Ammon's horn (tissue), 1 donor: Measurements from ENCODE around the gene ABCG2.
"Not testable (repeated sequence)": the region's sequence is repeated elsewhere in the genome, so short reads cannot be mapped to it uniquely, and the experiment has no call there.

Source experiments
- DNase-seq: peaks from one replicate; pipeline ENCODE4 v3.0.0-alpha.2; 2016; ENCODE audit warnings: low spot score

The ABCG2 gene

DNA sequence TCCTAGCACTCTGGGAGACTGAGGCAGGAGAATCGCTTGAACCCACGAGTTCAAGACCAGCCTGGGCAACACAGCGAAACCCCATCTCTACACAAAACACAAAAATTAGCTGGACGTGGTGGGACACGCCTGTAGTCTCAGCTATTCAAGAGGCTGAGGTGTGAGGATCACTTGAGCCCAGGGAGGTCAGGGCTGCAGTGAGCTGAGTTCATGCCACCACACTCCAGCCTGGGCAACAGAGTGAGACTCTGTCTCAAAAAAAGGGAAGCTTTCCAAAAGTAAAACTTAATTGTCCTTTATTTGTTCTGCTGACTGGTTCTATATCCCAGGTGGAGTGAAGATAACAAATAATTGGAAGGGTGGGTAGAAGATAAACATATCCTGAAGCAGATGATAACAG is 45.6 kb downstream of the ABCG2 start:
- DNase-seq: no peak

GRCh38 chr4:88110826-88111225 is 47.6 kb downstream of the ABCG2 start:
- no peak for DNase-seq

DNA sequence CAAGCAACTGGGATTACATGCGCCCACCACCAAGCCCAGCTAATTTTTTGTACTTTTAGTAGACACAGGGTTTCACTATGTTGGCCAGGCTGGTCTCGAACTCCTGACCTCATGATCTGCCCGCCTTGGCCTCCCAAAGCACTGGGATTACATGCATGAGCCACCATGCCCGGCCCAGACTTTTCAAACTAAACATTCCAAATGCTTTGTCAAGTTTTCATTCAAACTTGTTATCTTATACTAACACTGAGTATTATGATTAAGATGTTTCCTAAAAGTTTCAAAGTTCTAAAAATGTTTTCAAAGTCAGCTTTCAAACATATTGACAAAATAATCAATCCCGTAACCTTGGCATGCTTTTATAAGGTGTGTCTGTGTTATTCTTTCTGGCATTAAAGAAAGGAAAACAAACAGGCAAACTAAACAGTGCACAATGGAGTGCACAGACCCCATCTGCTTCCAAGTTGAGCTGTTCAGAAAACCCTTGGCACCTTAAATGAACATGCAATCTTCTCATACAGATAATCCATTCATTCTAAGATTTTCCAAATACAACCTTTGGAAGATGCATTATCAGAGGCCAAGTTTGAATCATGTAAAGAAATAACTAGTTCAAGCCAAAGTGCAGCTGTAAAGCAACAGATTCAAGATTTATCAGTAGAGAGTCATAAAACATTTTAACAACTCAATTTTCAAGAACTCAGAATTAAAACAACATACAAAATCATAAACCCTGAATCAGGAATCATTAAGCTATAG is 49.1 kb downstream of the ABCG2 start:
- DNase-seq: no peak

DNA sequence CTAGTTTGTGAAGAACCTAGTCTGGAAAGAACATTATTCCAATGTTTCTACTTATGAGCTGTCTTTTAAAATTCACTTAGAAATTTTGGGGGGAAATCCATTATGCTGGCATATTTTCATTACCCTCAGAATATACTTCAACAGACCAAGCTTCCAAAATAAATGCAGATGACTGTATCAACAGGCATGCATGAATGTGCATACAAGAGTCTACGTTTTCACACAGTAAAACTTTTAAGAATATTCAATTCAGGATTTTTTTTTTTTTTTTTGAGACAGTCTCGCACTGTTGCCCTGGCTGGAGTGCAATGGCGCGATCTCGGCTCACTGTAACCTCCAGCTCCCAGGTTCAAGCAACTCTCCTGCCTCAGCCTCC is 49.7 kb downstream of the ABCG2 start:
- no peak for DNase-seq

DNA sequence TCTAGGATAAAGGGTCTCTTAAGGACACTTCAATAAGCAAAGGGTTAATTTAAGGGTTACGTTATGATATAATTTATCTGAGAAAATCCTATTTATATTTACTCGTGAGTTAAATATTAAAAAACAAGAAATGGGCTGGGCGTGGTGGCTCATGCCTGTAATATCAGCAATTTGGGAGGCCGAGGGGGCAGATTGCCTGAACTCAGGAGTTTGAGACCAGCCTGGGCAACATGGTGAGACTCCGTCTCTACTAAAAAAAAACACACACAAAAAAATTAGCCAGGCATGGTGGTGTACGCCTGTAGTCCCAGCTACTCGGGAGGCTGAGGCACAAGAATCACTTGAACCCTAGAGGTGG is 50.4 kb downstream of the ABCG2 start:
- not testable (repeated sequence) for DNase-seq

- DNase-seq: peak; percentile 49
Observed at GRCh38 chr4:88107406-88108107, 50.9 kb downstream of the ABCG2 start.

- no peak for DNase-seq
Observed at GRCh38 chr4:88106205-88106604, 52.2 kb downstream of the ABCG2 start.

DNA sequence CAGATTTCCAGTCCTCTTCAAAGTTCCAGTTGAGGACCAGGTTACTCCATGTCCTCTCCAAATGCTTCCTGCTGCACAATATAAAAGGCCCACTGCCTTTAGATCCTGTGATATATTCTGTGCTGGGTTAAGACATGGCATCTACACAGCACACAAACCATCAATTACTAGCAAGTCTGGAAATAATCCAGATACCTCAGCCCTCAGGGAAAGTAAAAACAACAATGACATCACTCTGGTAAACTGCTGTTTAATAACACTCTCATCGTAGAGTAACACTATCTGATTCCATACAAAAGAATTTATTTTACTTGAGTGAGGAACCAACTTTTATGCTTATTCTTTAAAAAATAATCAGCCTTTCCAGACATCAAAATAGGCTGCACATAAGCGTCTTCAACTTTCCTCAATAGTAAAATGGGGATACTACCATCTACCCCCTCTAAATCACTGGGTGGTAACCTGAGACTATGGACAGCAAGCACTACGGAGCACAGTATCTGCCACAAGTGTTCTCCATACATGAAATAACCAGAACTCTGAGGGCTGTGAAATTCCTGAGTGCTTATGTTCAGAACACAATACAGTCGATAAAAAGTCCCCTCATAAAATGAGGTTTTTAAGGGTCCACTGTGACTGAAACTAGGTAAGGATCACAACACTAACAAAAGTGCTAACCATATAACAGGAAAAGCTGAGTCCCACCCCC is 53.4 kb downstream of the ABCG2 start:
- no peak for DNase-seq

- DNase-seq: no peak
Observed at GRCh38 chr4:88102026-88102425, 56.4 kb downstream of the ABCG2 start.

GRCh38 chr4:88101165-88101564 is 57.3 kb downstream of the ABCG2 start:
- peak; percentile 68 for DNase-seq

- no peak for DNase-seq
Observed at GRCh38 chr4:88098993-88099752, 59.3 kb downstream of the ABCG2 start.

- DNase-seq: no peak
Observed at GRCh38 chr4:88097781-88098180, 60.7 kb downstream of the ABCG2 start.

- DNase-seq: no peak
Observed at GRCh38 chr4:88097301-88097700, 61.1 kb downstream of the ABCG2 start.

- no peak for DNase-seq
Observed at GRCh38 chr4:88093874-88094273, 64.6 kb downstream of the ABCG2 start.

DNA sequence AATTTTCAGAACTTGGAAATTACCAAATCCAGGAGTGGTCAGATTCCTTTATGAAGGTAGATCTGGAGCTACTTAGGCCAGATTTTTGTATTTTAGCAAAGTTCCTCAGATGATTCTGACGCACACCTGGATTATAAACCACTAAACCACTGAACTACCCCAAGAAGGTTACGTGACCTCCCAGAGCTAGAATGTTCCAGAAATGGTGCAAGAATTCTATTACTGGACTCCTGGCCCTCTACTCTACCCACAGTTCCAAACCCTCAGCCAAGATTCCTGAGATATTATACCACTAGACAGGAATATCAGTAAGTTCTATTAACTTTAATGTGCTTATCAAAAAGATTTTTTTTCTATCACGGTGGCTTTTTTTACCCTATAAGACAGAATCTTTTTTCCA is 67.1 kb downstream of the ABCG2 start:
- DNase-seq: no peak

- DNase-seq: peak; percentile 18
Observed at GRCh38 chr4:88090898-88091297, 67.5 kb downstream of the ABCG2 start.

DNA sequence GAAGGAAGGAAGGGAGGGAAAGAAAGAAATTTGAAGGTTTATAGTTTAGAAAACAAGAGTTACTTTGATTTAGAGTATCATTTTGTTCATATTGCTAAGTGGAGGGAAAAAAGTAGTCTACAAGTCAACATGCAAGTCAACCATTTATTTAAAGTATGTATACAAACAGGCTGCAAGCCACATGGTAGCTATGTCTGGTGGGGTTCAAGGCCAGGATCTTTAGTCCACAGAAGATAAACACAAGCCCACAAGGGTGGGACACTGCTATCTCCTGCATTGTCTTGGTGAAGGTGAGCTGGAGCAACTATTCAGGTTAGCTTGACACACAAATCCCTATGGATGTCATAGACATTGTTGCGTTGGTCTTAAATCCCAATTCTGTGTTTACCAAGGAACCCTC is 71.4 kb downstream of the ABCG2 start:
- no peak for DNase-seq

DNA sequence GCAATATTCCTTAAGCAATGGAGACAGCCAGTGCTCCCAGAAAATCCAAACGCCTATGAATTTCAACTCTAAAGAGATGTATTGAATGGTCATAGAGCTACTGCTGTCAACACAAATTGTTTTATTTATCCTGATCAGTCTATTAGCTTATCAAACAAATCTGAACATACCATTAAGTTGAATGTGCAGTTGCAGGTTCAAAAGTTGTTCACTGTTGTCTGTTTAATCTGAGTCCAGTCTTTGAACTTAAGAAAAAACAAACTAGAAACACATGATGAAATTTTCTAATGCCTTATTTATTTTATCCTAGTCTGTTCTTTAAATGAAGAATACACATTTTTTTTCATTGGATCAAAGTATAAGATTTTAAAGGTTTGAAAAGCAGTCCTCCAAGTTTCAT is 77.8 kb downstream of the ABCG2 start:
- no peak for DNase-seq

GRCh38 chr4:88078579-88078978 is 79.9 kb downstream of the ABCG2 start:
- no peak for DNase-seq

DNA sequence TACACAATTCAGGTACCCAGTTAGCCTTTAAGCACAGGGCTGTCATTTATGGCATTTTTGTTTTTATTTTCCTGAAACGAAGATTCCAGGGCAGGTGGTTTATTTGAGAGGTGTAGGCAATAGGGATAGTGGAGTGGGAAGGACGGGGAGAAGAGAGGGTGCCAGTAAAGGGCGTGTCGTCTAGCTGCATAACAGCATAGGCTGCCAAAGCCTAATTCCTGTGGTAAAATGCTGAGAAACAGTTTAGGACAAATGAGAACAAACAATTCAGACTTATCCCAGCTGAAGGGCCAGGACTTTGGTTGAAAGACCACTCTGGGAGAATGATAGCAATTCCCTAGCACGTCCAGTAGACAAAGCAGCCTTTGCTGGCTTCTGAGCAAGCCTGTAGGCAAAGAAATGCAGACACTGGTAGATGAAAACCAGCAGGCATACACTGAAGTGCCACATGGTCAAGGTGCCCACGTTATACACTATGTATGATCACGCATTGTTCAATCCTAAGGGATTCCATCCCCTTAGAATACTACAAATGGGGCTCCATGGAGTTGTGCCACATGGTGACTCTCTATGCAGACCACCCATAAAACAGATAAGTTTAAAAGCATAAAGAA is 80.4 kb downstream of the ABCG2 start:
- no peak for DNase-seq

DNA sequence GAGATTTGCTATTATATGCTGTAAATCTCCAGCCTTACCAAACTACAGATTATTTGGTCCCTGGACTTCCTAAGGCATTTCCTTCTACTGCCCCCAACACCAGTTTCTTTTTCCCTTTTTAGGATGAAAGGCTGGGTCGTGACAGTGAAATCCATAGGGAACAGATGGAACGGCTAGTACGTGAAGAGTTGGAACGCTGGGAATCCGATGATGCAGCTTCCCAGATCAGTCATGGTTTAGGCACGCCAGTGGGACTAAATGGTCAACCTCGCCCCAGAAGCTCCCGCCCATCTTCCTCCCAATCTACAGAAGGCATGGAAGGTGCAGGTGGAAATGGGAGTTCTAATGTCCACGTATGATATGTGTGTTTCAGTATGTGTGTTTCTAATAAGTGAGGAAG is 83.1 kb downstream of the ABCG2 start:
- no peak for DNase-seq

DNA sequence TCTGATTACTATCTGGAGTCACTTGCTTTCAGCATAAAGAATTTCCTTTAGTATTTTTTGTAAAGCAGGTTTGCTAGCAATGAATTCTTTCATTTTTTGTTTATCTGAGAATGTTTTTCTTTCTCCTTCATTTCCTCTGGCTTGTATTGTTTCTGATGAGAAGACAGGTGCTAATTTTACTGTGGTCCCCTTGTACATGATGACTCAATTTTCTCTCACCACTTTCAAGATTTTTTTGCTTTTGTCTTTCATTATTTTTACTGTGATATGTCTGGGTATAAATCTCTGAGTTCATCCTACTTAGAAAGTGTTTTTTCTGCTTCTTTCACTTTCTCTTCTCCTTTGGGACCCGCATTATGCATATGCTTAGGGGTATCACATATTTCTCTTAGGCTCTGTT is 88.4 kb downstream of the ABCG2 start:
- DNase-seq: no peak
